Keratinocyte (primary cell): Measurements from ENCODE around the gene CAPN5. TPM values are rescaled to one million over a fixed set of nuclear protein-coding genes. Genes with fewer than 3 reads are reported as not detected.

Experiments used
- DNase-seq: peaks from one replicate; pipeline ENCODE4 v3.0.0-alpha.2; 2011; ENCODE audit warnings: low read depth, missing footprints, low spot score
- FAIRE-seq: peaks from 2 replicates; lab custom pipeline; 2011; peaks lifted over from hg19 to GRCh38; lab: Jason Lieb, UNC
- H2AFZ ChIP-seq: 2 replicates; pipeline ENCODE4 v1.6.0; 2012; ENCODE audit warnings: low read length, control low read depth, inconsistent platforms; ENCODE audit not compliant: control insufficient read depth
- H3K27ac ChIP-seq: 2 replicates; pipeline ENCODE4 v1.5.1; 2011; ENCODE audit warnings: low read length; ENCODE audit not compliant: control insufficient read depth, insufficient read depth
- H3K27me3 ChIP-seq: 3 replicates; pipeline ENCODE4 v1.6.0; 2011; ENCODE audit warnings: low read length; ENCODE audit not compliant: control insufficient read depth, insufficient read depth; ENCODE audit errors: extremely low read depth
- H3K36me3 ChIP-seq, 2 experiments: 2 replicates in 1 of 2; 3 replicates in 1 of 2; pipeline ENCODE4 v1.5.1; 2011; ENCODE audit warnings: low read length in 2 of 2, mild to moderate bottlenecking in 1 of 2; ENCODE audit not compliant: control insufficient read depth in 2 of 2, insufficient read depth in 2 of 2; ENCODE audit errors: extremely low read depth in 1 of 2
- H3K4me1 ChIP-seq: 3 replicates; pipeline ENCODE4 v1.5.1; 2011; ENCODE audit warnings: low read length; ENCODE audit not compliant: control insufficient read depth, insufficient read depth; ENCODE audit errors: extremely low read depth
- H3K4me2 ChIP-seq: 3 replicates; pipeline ENCODE4 v1.6.0; 2011; ENCODE audit warnings: low read depth, low read length; ENCODE audit not compliant: control insufficient read depth, insufficient read depth; ENCODE audit errors: extremely low read depth
- H3K4me3 ChIP-seq, 3 experiments: fragments of 200-600 bp in 1 of 3; sonication (generic) in 1 of 3; 2 replicates in 2 of 3; 3 replicates in 1 of 3; pipeline ENCODE4 v1.5.1; 2011 to 2016; ENCODE audit warnings: low read length in 3 of 3, mild to moderate bottlenecking in 3 of 3, control low read depth in 2 of 3, inconsistent platforms in 1 of 3, low read depth in 1 of 3, mixed read lengths in 1 of 3, mixed run types in 1 of 3, moderate library complexity in 1 of 3; ENCODE audit not compliant: control insufficient read depth in 2 of 3, insufficient read depth in 2 of 3; ENCODE audit errors: extremely low read depth in 1 of 3
- H3K79me2 ChIP-seq: 2 replicates; pipeline ENCODE4 v1.6.0; 2012; ENCODE audit warnings: low read length; ENCODE audit not compliant: control insufficient read depth, insufficient read depth
- H3K9ac ChIP-seq: 3 replicates; pipeline ENCODE4 v1.6.0; 2011; ENCODE audit warnings: low read length; ENCODE audit not compliant: control insufficient read depth, insufficient read depth; ENCODE audit errors: extremely low read depth
- H3K9me1 ChIP-seq: 3 replicates; pipeline ENCODE4 v1.6.0; 2011; ENCODE audit warnings: low read length; ENCODE audit not compliant: control insufficient read depth, insufficient read depth; ENCODE audit errors: extremely low read depth
- H3K9me3 ChIP-seq: 2 replicates; pipeline ENCODE4 v1.5.1; 2012; ENCODE audit warnings: low read depth, low read length; ENCODE audit not compliant: control insufficient read depth
- H4K20me1 ChIP-seq: 3 replicates; pipeline ENCODE4 v1.6.0; 2011; ENCODE audit warnings: low read length; ENCODE audit not compliant: control insufficient read depth, insufficient read depth; ENCODE audit errors: extremely low read depth
- EZH2 ChIP-seq: IDR thresholded peaks from one replicate; pipeline ENCODE4 v1.6.1; 2012; ENCODE audit warnings: inconsistent platforms, mild to moderate bottlenecking, low read length, moderate library complexity
- dilution Hi-C: fragments of 300-500 bp; cut with MboI; formaldehyde crosslinking; loops from one replicate; pipeline ENCODE4 v1.7.0; 2020; ENCODE audit warnings: low sequenced_read_pairs; ENCODE audit not compliant: extremely low pct_ligation_motif_present
- polyA plus RNA-seq, 5 experiments: library from polyadenylated mRNA; depleted of rRNA in 3 of 5; stranded (reverse) in 3 of 5; stranded (forward) in 1 of 5; unstranded in 1 of 5; fragments of >200 nt; gene quantifications; 1 replicate in 1 of 5; 2 replicates in 3 of 5; 3 replicates in 1 of 5; pipeline versions ENCODE4 v1.2.1 to v1.2.3, GENCODE V29; 2011 to 2012; ENCODE audit warnings: missing spikeins in 2 of 5, low read depth in 1 of 5, low replicate concordance in 1 of 5
- TF ChIP-seq, protein P1 (sequence below), 3 experiments: IDR thresholded peaks in 1 of 3; conservative IDR thresholded peaks in 1 of 3; optimal IDR thresholded peaks in 1 of 3; 2 replicates in 2 of 3; 3 replicates in 1 of 3; pipeline versions ENCODE3 to v1.5.1; 2011; ENCODE audit warnings: low read length in 3 of 3, mild to moderate bottlenecking in 3 of 3, moderate library complexity in 2 of 3, control low read depth in 1 of 3, inconsistent platforms in 1 of 3; ENCODE audit not compliant: insufficient read depth in 2 of 3; ENCODE audit errors: extremely low read depth in 1 of 3

CAPN5 gene
- polyA plus RNA-seq, 1 donor (not counting 4 experiments of a cell fraction or from before 2014, with no cell fraction given) = 1.2 TPM

DNA sequence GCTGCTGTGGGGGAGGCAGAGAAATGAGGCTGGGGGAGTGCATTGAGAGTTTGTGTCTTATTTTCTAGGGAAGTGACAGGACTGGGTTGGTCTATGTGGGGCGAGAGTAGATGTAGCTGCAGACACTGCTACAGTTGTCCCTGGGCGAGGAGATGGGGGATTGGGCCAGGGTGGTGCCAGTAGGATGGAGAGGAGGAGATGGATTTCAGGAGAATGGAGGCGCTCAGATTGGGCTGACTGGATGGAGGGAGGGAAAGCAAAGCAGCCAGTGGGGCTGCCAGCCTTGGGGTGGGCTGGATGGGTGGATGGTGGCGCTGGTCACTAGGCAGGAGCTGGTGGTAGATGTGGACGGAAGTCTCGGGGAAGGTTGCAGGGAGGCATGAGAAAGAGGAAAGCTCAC lies 45.2 kb downstream of the CAPN5 start:
- H3K27ac ChIP-seq = no peak overlapping the region
- no peak overlapping the region for H3K9ac ChIP-seq
- dilution Hi-C loops = no loop called here
- no peaks in the 10 kb centered on the region for H3K4me1 ChIP-seq
- H3K79me2 ChIP-seq = no peaks in the 10 kb centered on the region
- H3K4me3 ChIP-seq = no peak overlapping the region
- H4K20me1 ChIP-seq = no peaks in the 10 kb centered on the region
- no peaks in the 10 kb centered on the region for H3K36me3 ChIP-seq
- FAIRE-seq = no peak
- DNase-seq = no peak
- H3K9me3 ChIP-seq = no peaks in the 10 kb centered on the region
- no peak overlapping the region for H2AFZ ChIP-seq
- H3K27me3 ChIP-seq = peaks cover 3% of the 10 kb centered on the region
- no peaks in the 10 kb centered on the region for H3K9me1 ChIP-seq
- no peak for TF ChIP-seq EZH2
- TF ChIP-seq, protein P1, sequence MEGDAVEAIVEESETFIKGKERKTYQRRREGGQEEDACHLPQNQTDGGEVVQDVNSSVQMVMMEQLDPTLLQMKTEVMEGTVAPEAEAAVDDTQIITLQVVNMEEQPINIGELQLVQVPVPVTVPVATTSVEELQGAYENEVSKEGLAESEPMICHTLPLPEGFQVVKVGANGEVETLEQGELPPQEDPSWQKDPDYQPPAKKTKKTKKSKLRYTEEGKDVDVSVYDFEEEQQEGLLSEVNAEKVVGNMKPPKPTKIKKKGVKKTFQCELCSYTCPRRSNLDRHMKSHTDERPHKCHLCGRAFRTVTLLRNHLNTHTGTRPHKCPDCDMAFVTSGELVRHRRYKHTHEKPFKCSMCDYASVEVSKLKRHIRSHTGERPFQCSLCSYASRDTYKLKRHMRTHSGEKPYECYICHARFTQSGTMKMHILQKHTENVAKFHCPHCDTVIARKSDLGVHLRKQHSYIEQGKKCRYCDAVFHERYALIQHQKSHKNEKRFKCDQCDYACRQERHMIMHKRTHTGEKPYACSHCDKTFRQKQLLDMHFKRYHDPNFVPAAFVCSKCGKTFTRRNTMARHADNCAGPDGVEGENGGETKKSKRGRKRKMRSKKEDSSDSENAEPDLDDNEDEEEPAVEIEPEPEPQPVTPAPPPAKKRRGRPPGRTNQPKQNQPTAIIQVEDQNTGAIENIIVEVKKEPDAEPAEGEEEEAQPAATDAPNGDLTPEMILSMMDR (optimal IDR thresholded peaks at IDR 0.05 in 1 of 3, IDR thresholded peaks at IDR 0.05 in 1 of 3, conservative IDR thresholded peaks at IDR 0.05 in 1 of 3; ENCODE audit: extremely low read depth in 1 of 3, insufficient read depth in 2 of 3, low read length in 3 of 3) = no peak
- no peak overlapping the region for H3K4me2 ChIP-seq

DNA sequence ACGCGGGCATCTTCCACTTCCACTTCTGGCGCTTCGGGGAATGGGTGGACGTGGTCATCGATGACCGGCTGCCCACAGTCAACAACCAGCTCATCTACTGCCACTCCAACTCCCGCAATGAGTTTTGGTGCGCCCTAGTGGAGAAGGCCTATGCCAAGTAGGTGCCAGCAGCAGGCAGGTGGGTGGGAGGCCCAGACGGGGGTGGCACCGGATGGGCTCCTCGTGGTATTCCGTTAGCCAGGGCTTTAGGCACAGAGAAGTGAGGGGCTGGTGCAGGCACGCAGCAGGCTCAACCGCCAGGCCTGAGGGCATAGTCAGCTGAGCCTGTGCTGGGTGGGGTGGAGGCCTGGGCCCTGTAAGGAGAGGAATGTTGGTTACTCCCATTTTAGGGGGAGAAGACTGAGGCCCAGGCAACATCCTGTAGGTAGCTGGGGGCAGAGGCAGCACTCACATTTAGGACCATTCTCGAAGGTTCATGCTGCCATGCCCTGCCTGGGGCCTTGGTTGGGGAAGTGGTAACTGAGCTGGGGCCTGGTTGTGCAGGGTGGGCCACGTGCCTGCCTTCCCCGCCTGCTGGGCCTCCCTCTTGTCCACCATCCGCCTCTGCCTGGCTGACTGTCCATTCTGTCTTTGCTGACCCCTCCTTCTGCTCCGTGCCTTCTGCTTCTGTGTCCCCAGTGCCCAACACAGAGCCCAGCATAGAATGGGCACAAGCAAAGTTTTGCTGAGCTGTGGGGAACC lies 46.0 kb downstream of the CAPN5 start:
- Histone ChIP-seq H3K4me3 (no peak overlapping the region), H2AFZ (no peak overlapping the region), H3K27ac (no peak overlapping the region), H3K4me2 (no peak overlapping the region), H3K36me3 (no peaks in the 10 kb centered on the region), H3K9ac (no peak overlapping the region), H3K9me3 (no peaks in the 10 kb centered on the region), H3K27me3 (peaks cover 3% of the 10 kb centered on the region), H3K79me2 (no peaks in the 10 kb centered on the region), H3K9me1 (no peaks in the 10 kb centered on the region), H4K20me1 (no peaks in the 10 kb centered on the region), H3K4me1 (no peaks in the 10 kb centered on the region)
- TF ChIP-seq EZH2 = no peak
- TF ChIP-seq, protein P1 (optimal IDR thresholded peaks at IDR 0.05 in 1 of 3, IDR thresholded peaks at IDR 0.05 in 1 of 3, conservative IDR thresholded peaks at IDR 0.05 in 1 of 3; ENCODE audit: extremely low read depth in 1 of 3, insufficient read depth in 2 of 3, low read length in 3 of 3) = no peak
- dilution Hi-C loops = no loop called here
- DNase-seq = no peak
- FAIRE-seq = no peak
